Measurements from ENCODE around the gene ARHGEF6.

DNA sequence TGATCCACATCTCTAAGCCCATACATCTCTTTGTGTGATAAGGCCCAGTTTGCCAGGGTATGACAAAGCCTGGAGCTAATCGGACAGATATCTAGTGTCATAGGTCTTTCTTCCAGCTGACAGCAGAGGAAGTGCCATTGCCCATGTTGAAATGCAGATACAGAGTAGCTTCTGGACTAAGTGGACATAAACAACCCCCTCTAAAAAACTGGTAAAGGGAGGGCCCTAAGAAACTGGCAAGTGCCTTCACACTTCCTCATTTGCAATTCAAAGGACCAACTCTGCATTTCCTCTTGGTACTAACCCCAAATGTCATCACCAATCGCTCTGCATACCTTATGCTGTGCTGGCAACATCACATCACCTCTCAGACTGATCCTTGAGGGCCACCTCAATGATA is 20.8 kb downstream of the ARHGEF6 start:
- no peak for TF ChIP-seq EZH2 (IDR thresholded peaks at IDR 0.05; ENCODE audit: insufficient read depth, poor library complexity, severe bottlenecking)
- no peak for TF ChIP-seq EZH2phosphoT487 (IDR thresholded peaks at IDR 0.05; ENCODE audit: insufficient read depth, low read depth)
